ENCODE data around the gene INTS11.

Gene INTS11

GRCh38 chr1:1347663-1348419, 23.4 kb upstream of the INTS11 start:
- TF ChIP-seq CTCF (IDR thresholded peaks at IDR 0.05; ENCODE audit: extremely low read depth, insufficient read depth, missing control alignments) = no peak
- no peak for DNase-seq (ENCODE audit: low spot score)
- in situ Hi-C loops (cut with MboI; ENCODE audit: low pct_unique_long_range_greater_than_20kb, low sequenced_read_pairs, unreplicated experiment) = no loop called here

GRCh38 chr1:1347026-1347595, 22.7 kb upstream of the INTS11 start:
- TF ChIP-seq CTCF (IDR thresholded peaks at IDR 0.05; ENCODE audit: extremely low read depth, insufficient read depth, missing control alignments) = no peak
- in situ Hi-C loops (cut with MboI; ENCODE audit: low pct_unique_long_range_greater_than_20kb, low sequenced_read_pairs, unreplicated experiment) = no loop called here
- DNase-seq (ENCODE audit: low spot score) = no peak

- in situ Hi-C loops (cut with MboI; ENCODE audit: low pct_unique_long_range_greater_than_20kb, low sequenced_read_pairs, unreplicated experiment) = no loop called here
- TF ChIP-seq CTCF (IDR thresholded peaks at IDR 0.05; ENCODE audit: extremely low read depth, insufficient read depth, missing control alignments) = no peak
- DNase-seq (ENCODE audit: low spot score) = no peak
Measured at GRCh38 chr1:1346501-1346890, 22.0 kb upstream of the INTS11 start.

GRCh38 chr1:1345860-1346500, 21.5 kb upstream of the INTS11 start:
- in situ Hi-C loops (cut with MboI; ENCODE audit: low pct_unique_long_range_greater_than_20kb, low sequenced_read_pairs, unreplicated experiment) = no loop called here
- no peak for TF ChIP-seq CTCF (IDR thresholded peaks at IDR 0.05; ENCODE audit: extremely low read depth, insufficient read depth, missing control alignments)
- DNase-seq (ENCODE audit: low spot score) = no peak

GRCh38 chr1:1345384-1345783, 20.9 kb upstream of the INTS11 start:
- TF ChIP-seq CTCF (IDR thresholded peaks at IDR 0.05; ENCODE audit: extremely low read depth, insufficient read depth, missing control alignments) = no peak
- in situ Hi-C loops (cut with MboI; ENCODE audit: low pct_unique_long_range_greater_than_20kb, low sequenced_read_pairs, unreplicated experiment) = no loop called here
- no peak for DNase-seq (ENCODE audit: low spot score)

GRCh38 chr1:1344655-1345361, 20.3 kb upstream of the INTS11 start:
- TF ChIP-seq CTCF (IDR thresholded peaks at IDR 0.05; ENCODE audit: extremely low read depth, insufficient read depth, missing control alignments) = no peak
- DNase-seq (ENCODE audit: low spot score) = no peak
- in situ Hi-C loops (cut with MboI; ENCODE audit: low pct_unique_long_range_greater_than_20kb, low sequenced_read_pairs, unreplicated experiment) = no loop called here

All from GM13977 (cell line).